ENCODE data around the gene PACRG.

PACRG gene

GRCh38 chr6:162727322-162728182 lies at the start of gene PACRG, which contains the start of gene PRKN:
TSS of gene PACRG (plus strand) at chr6:162727974.
TSS of gene PRKN (minus strand) at chr6:162727766.
- TF ChIP-seq GATA2 (IDR thresholded peaks at IDR 0.05; ENCODE audit: low read depth, low read length) (no peak), GATA3 (IDR thresholded peaks at IDR 0.05; ENCODE audit: low read depth, low read length) (no peak)

- TF ChIP-seq GATA3 (IDR thresholded peaks at IDR 0.05; ENCODE audit: low read depth, low read length), result no peak
- no peak for TF ChIP-seq GATA2 (IDR thresholded peaks at IDR 0.05; ENCODE audit: low read depth, low read length)
Observed at GRCh38 chr6:162679681-162680080, 48.1 kb upstream of the PACRG start.

GRCh38 chr6:162680367-162680766 lies 47.4 kb upstream of the PACRG start:
- TF ChIP-seq GATA3 (IDR thresholded peaks at IDR 0.05; ENCODE audit: low read depth, low read length) (peak; percentile 100), GATA2 (IDR thresholded peaks at IDR 0.05; ENCODE audit: low read depth, low read length) (peak; percentile 78)

GRCh38 chr6:162680871-162681270 lies 46.9 kb upstream of the PACRG start:
- TF ChIP-seq GATA2 (IDR thresholded peaks at IDR 0.05; ENCODE audit: low read depth, low read length) (no peak), GATA3 (IDR thresholded peaks at IDR 0.05; ENCODE audit: low read depth, low read length) (no peak)

DNA sequence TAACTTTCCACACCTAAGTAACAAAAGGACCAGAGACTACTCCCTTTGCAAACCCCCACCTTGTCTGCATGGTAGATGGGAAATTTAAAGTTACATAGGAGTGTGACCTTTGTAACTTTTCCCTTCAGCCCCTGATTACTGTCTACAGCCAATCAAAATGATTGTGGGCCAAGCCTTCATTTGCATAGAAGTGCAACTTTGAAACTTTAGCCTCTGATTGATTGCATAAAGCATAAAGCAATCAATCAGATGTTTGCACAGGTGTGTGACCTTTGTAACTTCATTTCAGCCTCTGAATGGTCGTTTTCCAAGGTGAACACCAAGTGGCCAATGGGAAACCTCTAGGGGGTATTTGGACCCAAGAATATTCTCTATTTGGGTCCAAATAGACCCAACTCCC lies 46.3 kb upstream of the PACRG start:
- TF ChIP-seq GATA3 (IDR thresholded peaks at IDR 0.05; ENCODE audit: low read depth, low read length) (no peak), GATA2 (IDR thresholded peaks at IDR 0.05; ENCODE audit: low read depth, low read length) (no peak)

DNA sequence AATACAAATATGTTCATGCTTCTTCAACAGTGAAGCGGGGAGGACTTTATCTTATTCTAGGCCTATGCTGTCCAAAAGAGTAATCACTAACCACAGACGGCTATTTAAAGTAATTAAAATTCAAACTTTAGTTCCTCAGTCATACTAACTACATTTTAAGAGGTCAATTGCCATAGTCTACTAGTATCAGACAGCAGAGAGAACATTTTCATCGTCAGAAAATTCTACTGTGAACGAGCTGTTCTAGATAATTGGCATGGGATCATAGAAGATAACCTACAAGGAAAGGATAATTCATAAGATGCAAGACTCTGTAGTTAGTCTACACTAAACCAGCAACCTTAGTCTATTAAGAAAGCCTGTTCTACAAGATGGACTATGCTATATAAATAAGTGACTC lies 44.6 kb upstream of the PACRG start:
- TF ChIP-seq GATA3 (IDR thresholded peaks at IDR 0.05; ENCODE audit: low read depth, low read length) (no peak), GATA2 (IDR thresholded peaks at IDR 0.05; ENCODE audit: low read depth, low read length) (no peak)

- TF ChIP-seq GATA2 (IDR thresholded peaks at IDR 0.05; ENCODE audit: low read depth, low read length) (no peak), GATA3 (IDR thresholded peaks at IDR 0.05; ENCODE audit: low read depth, low read length) (no peak)
Observed at GRCh38 chr6:162684052-162684451, 43.7 kb upstream of the PACRG start.

- TF ChIP-seq GATA3 (IDR thresholded peaks at IDR 0.05; ENCODE audit: low read depth, low read length), result no peak
- TF ChIP-seq GATA2 (IDR thresholded peaks at IDR 0.05; ENCODE audit: low read depth, low read length), result no peak
Observed at GRCh38 chr6:162684961-162685360, 42.8 kb upstream of the PACRG start.

GRCh38 chr6:162685586-162685985 lies 42.2 kb upstream of the PACRG start:
- TF ChIP-seq GATA2 (IDR thresholded peaks at IDR 0.05; ENCODE audit: low read depth, low read length), result no peak
- TF ChIP-seq GATA3 (IDR thresholded peaks at IDR 0.05; ENCODE audit: low read depth, low read length), result no peak

DNA sequence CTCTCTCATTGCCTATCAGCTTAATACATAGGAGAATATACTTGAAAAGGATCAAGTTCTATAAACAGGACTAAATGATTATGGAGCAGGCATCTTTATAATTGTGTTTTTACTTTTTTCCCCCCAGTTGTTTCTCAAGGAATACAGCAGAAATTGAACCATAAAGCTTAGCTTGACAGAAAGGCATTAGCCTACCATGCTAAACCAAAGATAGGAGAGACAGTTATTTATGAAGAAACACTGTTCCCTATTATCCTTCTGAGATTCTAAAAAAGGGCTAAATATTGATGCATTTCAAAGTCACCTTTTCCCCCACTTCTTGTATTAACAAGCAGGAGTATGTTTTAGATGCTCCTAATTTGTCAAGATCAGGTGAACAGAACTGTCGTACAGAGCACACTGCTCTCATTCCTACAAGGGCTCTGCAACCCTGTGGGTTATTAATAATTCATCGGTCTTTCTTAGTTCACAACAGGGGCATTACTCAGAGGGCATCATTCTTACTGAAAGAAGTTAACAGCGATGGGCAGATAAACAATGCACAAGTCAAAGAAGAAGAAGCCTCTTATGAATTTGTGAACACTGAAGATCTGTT lies 38.9 kb upstream of the PACRG start:
- TF ChIP-seq GATA2 (IDR thresholded peaks at IDR 0.05; ENCODE audit: low read depth, low read length), result no peak
- no peak for TF ChIP-seq GATA3 (IDR thresholded peaks at IDR 0.05; ENCODE audit: low read depth, low read length)

DNA sequence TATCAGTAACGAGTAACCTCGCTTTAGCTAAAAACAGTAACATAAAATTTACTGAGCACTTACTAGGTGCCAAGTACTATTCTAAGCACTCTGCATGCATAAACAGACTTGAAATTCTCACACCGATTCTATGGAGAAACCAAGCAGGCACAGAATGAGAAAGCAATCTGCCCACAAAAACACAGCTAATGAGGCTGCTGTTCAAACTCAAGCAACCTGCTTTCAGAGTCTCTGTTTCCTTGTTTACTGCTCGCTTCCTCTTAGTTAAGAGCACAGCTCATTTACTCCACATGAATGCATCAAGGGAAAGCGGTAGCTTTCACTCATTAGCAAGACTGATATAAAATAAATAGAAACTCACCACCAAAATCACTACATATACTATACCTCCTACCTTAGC lies 37.6 kb upstream of the PACRG start:
- no peak for TF ChIP-seq GATA3 (IDR thresholded peaks at IDR 0.05; ENCODE audit: low read depth, low read length)
- TF ChIP-seq GATA2 (IDR thresholded peaks at IDR 0.05; ENCODE audit: low read depth, low read length), result no peak

DNA sequence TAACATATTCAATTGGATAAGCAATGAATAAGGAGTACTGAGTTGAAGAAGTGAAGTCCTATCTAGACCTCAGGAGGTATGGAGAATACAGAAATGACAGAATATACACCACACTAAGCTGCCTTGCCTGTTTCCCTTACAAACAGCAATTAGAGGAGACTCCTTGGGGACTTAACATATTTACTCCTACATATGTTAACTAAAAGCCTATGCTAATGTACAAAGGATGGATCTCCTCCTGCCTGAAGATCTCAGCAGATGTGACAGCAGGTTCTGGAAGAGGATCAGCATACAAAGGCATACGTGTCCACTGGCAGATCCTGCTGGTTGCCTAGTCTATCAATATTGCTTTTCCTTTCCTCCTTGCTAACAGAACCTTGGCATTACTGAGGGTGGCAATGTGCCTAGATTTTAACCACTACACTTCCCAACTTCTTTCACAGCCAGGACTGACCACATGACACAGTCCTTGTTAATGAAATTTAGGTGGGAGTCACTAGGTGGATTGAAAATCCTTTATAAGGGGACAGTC lies 29.8 kb upstream of the PACRG start:
- TF ChIP-seq GATA2 (IDR thresholded peaks at IDR 0.05; ENCODE audit: low read depth, low read length) (no peak), GATA3 (IDR thresholded peaks at IDR 0.05; ENCODE audit: low read depth, low read length) (no peak)

DNA sequence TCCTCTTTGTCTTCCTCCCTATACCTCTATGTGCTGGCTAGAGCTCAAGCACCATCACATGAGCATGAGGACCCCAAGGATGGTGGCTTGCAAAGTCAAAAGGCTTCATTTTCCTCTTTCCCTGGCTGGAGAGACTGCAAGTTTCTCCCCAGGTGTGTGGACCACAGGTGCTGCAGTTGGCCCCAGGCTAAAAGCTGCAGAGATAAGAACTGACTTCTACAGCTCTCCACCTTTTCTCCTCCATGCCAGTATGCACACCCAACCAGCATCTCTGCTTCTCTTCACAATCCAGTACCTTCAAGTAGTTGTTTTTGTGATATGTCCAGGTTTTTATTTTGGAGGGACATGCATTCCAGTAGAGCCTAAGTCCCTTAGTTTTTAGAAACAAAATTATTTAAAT lies 29.3 kb upstream of the PACRG start:
- no peak for TF ChIP-seq GATA3 (IDR thresholded peaks at IDR 0.05; ENCODE audit: low read depth, low read length)
- no peak for TF ChIP-seq GATA2 (IDR thresholded peaks at IDR 0.05; ENCODE audit: low read depth, low read length)

GRCh38 chr6:162699961-162700360 lies 27.8 kb upstream of the PACRG start:
- TF ChIP-seq GATA2 (IDR thresholded peaks at IDR 0.05; ENCODE audit: low read depth, low read length), result no peak
- TF ChIP-seq GATA3 (IDR thresholded peaks at IDR 0.05; ENCODE audit: low read depth, low read length), result no peak

GRCh38 chr6:162700966-162701365 lies 26.8 kb upstream of the PACRG start:
- TF ChIP-seq GATA2 (IDR thresholded peaks at IDR 0.05; ENCODE audit: low read depth, low read length) (no peak), GATA3 (IDR thresholded peaks at IDR 0.05; ENCODE audit: low read depth, low read length) (no peak)
